HL-60 (cell line): ENCODE data around the gene CCDC90B.

Source experiments
- POLR2AphosphoS5 ChIP-seq: IDR thresholded peaks from 2 replicates; pipeline ENCODE4 v1.6.1; 2012; ENCODE audit warnings: low read depth
- TF ChIP-seq, protein P1 (sequence below): IDR thresholded peaks from one replicate; pipeline ENCODE4 v1.5.1; 2011; ENCODE audit warnings: low read length, control low read depth, inconsistent platforms; ENCODE audit not compliant: insufficient read depth

DNA sequence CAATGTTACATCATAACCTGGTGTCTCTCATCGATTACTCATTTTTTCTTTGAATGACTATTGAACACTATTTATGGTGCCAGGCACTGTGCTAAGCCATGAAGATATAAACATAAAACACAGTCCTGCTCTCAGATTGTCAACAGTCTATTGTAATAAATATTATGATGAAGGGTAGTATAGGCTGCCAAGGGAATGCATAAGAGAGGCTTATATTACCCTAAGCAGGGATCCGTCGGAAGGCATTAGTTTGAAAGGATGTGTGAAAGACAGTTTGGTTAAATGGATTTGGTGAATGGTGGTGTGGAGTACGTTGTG, 7.2 kb upstream of the CCDC90B start:
- TF ChIP-seq, protein P1, sequence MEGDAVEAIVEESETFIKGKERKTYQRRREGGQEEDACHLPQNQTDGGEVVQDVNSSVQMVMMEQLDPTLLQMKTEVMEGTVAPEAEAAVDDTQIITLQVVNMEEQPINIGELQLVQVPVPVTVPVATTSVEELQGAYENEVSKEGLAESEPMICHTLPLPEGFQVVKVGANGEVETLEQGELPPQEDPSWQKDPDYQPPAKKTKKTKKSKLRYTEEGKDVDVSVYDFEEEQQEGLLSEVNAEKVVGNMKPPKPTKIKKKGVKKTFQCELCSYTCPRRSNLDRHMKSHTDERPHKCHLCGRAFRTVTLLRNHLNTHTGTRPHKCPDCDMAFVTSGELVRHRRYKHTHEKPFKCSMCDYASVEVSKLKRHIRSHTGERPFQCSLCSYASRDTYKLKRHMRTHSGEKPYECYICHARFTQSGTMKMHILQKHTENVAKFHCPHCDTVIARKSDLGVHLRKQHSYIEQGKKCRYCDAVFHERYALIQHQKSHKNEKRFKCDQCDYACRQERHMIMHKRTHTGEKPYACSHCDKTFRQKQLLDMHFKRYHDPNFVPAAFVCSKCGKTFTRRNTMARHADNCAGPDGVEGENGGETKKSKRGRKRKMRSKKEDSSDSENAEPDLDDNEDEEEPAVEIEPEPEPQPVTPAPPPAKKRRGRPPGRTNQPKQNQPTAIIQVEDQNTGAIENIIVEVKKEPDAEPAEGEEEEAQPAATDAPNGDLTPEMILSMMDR, result no peak
- TF ChIP-seq POLR2AphosphoS5, result no peak
